GM21528 (cell line): ENCODE results near the gene SLC30A3.
"Not testable (repeated sequence)": the region's sequence is repeated elsewhere in the genome, so short reads cannot be mapped to it uniquely, and the experiment has no call there.

ENCODE experiments used
- ATAC-seq: cut with Tn5 transposase; IDR thresholded peaks from one replicate; pipeline ENCODE4 v1.9.1; 2021; ENCODE audit warnings: mild to moderate bottlenecking, moderate library complexity; ENCODE audit not compliant: unreplicated experiment, low FRiP score

The SLC30A3 gene, protein sequence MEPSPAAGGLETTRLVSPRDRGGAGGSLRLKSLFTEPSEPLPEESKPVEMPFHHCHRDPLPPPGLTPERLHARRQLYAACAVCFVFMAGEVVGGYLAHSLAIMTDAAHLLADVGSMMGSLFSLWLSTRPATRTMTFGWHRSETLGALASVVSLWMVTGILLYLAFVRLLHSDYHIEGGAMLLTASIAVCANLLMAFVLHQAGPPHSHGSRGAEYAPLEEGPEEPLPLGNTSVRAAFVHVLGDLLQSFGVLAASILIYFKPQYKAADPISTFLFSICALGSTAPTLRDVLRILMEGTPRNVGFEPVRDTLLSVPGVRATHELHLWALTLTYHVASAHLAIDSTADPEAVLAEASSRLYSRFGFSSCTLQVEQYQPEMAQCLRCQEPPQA

DNA sequence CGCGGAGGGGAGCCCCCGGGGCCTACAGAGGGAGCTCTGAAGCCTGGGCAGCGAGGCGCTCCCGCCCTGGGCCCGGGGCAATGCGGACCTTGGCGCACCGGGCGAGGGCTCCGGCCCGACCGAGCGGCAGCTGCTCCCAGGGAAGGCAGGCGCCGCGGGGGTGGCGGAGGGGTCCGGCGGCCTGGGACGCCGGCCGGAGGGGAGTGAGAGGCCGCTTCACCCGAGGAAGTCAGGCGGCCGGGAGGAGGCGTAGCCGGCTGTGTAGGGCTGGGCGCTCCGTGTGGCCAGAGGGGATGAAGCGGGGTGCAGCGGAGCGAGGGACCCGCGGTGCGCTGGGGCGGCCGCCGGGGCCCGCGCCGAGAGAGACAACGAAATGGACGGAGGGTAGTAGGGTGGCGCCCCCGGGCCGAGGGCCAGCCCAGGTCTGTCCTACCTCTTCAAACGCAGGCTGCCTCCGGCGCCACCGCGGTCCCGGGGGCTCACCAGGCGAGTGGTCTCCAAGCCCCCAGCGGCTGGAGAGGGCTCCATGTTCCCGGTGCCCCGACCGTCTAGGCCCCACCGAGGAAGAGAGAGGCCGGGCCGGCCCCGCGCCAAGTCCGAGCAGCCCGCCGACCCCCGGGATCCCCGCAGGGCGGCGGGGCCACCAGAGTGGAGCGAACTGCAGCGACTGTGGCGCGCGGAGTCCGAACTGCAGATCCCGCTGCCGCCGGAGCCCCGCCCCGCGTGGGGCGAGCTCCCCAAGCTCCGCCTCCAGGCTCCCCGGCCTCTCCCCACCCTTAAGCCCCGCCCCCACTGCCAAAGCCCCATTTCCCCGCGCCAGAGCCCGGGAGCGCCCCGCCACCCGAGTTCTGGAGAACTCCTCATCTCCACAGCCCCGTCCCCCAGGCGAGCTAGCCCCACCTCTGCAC, at the start of gene SLC30A3:
Gene SLC30A3 (minus strand): TSS at position 669 of the 908 bp plus-strand sequence. CDS start 141 bp downstream, at position 528.
- ATAC-seq = no peak

DNA sequence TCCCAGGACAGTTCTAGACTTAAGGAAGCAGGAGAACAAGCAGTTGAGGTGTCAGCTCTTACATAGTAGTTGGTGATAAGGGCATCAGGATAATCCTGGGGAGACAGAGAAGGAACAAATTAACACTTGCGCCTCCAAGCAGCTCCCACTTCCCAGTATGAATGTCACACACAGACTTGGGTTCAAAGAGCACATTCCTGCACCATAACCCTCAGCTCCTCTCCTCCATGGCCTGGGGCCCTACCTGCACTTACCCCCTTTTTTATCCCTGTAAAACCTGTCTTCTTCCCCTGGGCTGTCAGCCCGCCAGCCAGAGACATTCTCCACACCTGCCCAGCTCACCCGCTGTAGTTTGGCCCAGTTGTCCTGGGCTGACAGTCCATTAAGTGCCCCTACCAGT, 49.3 kb upstream of the SLC30A3 start:
- no peak for ATAC-seq

DNA sequence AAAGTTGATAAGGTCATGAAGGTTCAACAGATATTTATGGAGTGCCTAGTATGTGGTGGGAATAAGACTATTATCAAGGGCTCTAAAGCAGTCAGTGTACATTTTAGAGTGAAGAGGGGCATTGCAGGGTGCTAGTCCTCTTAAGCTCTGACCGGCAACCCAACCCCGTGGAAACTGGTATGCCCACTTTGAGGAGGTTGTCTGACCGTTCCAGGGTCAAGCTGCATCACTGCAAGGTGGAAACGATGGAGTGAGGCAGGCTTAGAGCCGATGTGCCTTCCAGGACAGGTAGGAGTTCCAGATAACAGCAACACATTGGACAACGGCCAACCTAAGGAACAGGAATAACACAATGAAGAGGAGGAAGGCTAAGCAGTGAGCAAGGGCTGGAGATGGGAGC, 46.8 kb upstream of the SLC30A3 start:
- no peak for ATAC-seq

DNA sequence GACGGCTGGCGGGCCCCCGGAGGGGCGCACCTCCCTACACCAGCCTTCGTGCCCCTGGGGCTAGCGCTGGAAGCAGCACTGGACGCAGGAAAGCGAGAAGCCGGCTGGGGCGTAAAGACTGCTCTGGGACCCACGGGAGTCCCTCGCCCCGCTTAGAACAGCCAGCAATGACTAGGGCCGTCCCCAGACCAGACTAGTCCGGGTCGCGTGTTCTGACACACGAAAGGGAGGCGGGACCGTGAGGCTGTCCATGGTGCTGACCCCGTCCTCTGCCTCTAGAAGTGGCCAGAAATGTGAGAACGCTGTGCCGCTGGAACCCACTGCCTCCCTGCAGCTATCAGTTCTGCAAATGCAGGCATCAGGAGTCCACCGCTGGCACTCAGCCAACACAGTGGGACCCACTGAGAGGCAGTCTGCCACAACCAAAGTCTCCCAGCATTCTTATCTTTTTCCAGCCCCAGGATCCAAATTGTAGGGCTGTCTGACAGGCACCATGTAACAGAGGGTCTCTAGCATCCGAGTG, 45.6 kb upstream of the SLC30A3 start, which contains the start of gene UCN:
Gene UCN (minus strand): TSS at position 87 of the 523 bp plus-strand sequence. CDS start 550 bp downstream, outside the sequence.
- no peak for ATAC-seq

DNA sequence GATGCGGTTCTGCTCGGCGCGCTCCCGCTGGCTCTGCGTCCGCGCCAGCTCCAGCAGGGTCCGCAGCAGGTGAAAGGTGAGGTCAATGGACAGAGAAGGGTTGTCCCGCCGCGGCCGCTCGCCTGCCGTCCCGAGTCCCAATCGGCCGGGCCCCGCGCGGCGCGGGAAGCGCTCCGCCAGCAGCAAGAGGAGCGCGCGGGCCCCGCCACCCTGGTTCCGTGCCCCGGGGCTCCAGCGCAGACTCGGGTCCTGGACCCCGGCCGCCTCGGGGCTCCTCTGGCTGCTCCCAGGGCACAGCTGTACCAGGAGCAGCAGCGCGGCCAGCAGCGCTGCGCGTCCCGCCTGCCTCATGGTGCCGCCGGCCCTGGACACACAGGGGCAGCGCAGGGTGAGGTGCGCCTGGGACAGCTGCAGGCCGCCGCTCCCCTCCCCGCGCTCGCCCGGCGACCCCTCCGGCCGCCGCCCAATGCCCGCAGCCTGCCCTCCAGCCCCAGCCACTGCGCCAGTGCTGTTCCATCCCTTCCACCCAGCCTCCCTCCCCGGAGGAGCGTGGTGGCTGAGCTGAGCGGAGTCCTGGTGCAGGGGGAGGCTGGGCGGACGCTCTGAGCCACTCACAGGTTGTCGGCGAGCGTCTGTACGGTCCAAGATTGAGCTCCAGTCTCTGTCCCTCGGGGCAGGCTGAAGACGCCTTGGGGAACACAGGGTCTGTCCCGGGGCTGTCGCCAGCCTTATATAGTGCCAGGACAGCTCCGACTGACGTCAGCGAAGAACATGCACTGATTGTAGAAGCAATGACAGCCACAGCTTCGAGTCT, 44.9 kb upstream of the SLC30A3 start:
- no peak for ATAC-seq

DNA sequence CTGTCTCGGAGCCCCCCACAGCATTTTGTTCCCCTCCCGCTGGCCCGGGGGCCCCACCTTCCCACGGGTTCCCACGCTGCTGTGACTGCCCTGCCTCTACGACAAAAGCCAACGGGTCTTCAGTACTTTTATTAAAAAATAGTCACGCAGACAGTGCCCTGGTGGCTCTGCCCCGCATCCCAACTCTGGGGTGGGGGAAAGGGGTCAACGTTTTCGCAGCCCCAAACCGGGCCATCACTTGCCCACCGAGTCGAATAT, 44.4 kb upstream of the SLC30A3 start:
- no peak for ATAC-seq

DNA sequence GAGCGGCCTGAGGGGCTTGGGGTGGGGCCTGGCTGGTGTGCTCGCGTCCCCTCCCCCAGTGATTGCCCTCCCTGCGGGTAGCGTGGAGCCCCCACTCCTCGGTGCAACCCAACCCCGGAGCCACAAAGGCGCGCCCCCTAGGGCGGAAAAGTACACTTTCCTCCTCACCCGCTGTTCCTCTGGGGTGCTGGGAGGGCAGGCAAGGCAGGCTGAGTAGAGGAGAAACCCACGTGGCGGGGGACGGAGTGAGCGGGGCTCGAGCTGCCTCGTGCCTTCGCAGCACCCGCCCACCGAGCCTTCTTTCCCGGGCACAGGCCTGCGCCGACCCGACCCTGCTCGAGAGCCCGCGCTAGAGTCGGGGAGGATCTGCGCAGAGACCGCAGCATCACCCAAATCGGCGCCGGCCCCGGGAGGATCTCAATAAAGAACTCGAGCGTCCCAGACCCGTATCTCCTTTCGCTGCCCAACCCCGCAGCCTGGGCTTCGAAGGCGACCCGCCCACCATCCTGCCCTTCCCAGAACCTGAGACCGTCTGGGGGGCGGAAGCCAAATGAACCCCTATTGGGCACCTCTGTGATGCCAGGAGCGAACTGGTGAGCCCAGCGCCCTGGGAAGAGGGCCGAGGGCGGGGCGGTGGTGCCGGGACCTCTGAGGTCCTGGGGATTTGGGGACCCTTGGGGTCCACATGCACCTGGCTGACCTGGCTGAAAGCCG, 43.9 kb upstream of the SLC30A3 start:
- no peak for ATAC-seq

DNA sequence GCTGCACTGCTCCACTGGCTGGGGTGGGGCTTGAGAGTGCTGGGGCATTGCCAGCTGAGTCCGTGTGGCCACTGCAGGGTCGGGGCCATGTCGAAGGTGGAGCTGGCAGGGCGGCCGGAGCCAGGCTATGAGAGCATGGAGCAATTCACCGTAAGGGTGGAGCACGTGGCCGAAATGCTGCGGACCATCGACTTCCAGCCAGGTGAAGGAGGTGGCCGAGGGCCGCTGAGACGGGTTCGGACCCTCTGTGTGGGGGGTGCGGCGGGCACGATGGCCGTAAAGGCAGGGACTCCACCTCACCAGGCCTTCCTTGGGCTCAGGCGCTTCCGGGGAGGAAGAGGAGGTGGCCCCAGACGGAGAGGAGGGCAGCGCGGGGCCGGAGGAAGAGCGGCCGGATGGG, 43.3 kb upstream of the SLC30A3 start:
- ATAC-seq = no peak

DNA sequence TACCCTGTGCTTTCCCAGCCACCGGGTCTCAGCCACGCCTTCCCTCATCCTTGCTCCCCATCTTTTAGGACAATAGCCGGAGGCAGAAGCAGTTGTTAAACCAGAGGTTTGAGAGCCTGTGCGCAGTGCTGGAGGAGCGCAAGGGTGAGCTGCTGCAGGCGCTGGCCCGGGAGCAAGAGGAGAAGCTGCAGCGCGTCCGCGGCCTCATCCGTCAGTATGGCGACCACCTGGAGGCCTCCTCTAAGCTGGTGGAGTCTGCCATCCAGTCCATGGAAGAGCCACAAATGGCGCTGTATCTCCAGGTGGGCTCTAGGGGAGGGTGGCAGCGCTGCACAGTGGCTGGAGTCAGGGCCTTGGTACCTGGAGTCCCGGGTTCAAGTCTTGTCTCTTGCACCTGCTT, 42.7 kb upstream of the SLC30A3 start:
- no peak for ATAC-seq

DNA sequence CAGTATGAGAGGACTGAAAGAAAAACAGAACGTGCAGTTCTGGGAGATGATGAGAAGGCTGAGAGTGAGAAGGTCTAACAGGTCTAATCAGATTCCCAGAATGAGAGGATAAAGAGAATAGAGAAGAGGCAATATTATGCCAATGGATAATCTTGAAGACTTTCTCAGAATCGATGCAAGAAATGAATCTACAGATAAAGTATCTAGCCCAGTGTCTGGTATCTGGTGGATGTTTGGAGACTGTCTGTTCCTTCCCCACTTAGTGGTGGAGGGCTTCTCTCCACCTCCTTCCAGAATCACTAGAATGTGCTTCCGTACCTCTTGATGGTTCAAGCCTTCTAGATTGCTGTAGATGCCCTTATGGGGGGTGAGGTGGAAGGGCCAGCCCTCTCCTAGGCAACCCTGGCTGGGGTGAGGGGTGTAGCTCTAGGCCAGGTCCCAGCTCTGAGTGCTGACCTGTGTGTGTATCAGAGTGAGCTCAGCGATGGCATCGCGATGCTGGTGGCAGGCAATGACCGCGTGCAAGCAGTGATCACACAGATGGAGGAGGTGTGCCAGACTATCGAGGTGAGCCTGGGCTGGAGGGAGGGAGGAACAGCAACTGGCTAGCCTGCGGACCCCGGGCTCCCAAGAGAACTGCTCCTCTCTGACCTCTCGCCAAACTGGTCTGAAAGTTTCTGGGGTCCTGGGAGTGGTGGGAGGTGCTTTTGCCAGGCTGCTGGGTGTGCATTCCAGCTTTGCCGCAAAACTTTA, 41.8 kb upstream of the SLC30A3 start:
- ATAC-seq = no peak

DNA sequence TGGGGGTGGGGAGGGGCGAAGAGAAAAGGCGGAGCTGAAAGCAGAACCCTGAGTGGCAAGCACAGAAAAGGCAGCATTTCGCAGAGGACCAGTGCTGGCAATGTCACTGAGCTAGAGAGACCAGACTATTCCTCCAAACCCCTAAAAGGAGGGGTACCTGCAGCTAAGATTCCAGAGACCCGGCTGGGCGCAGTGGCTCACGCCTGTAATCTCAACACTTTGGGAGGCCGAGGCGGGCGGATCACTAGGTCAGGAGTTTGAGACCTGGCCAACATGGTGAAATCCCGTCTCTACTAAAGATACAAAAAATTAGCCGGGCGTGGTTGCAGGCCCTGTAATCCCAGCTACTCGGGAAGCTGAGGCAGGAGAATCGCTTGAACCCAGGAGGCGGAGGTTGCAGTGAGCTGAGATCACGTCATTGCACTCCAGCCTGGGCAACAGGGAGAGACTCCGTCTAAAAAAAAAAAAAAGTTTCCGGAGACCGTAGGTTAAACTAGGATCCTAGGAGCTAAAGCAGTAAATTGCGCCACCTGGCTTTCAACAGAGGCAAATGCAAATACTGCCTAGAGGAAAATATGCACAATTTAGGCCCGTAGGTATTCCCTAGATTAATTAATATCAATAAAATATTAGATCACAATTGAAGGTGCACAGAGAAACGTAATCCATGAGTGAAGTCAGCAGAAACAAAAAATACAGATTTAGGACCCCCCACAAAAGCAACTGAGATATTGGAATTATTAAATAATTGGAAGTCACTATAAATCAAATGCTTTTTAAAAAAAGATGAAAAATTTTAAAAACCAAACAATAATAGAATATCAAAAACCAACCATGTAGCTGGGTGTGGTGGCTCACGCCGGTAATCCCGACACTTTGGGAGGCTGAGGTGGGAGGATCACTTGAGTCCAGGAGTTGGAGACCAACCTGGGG, 40.5 kb upstream of the SLC30A3 start:
- no peak for ATAC-seq

DNA sequence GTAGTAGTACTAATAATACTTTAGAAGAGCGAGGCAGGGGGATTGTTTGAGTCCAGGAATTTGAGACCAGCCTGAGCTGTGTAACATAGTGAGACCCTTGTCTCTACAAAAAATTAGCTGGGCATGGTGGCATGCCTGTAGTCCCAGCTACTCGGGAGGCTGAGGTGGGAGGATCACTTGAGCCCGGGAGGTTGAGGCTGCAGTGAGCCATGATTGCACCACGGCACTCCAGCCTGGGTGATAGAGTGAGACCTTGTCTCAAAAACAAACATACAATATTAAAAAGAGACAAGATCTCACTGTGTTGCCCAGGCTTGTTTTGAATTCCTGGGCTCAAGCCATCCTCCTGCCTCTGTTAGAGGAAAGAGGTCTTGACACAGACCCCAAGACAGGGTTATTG, 37.8 kb upstream of the SLC30A3 start:
- not testable (repeated sequence) for ATAC-seq

DNA sequence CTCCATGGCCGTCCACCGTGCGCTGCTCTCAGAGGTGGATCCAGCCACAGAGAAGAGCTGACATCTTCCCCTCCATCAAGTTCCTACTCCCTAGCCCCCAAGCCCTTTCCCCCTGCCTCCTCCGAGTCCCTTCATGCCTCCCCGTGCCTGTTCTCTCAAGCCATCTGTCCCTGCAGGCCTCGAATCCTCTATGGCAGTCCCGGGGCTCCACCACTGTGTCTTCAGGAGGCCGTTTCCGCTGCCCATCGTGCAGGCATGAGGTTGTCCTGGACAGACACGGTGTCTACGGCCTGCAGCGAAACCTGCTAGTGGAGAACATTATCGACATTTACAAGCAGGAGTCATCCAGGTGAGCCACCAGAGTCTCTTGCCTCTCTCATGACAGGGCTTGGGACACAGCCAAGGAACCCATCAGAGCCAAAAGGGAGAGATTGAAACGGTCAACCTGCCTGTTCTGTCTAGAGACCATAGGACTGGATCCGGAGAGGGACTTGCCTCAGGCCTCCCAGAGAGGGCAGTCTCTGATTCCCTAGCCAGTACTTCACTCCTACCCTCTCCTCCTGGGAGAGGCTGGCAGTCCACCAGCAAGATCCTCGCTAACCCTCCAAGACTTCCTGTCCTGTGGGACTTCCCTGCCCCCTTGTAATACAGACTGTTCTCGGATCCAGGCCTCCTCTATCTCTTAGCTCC, 35.7 kb upstream of the SLC30A3 start:
- ATAC-seq = no peak

DNA sequence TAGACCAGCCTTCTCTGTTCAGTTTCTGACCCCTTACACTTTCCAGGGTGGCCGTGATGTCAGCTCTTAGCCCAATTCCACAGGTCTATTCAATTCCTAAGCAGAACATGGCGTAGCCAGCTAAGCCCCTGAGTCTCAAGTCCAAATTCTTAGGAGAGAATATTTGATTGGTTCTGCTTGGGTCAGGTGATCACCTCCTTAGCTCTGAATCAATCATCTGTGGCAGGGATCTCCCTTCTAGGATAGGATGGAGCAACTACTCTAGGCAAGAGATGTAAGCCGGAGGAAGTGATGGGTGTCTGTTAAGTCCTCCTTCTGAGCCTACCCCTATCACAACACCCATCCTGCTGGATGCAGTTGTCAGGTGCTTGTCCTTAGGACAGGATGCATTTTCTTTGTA, 34.3 kb upstream of the SLC30A3 start:
- ATAC-seq = no peak

DNA sequence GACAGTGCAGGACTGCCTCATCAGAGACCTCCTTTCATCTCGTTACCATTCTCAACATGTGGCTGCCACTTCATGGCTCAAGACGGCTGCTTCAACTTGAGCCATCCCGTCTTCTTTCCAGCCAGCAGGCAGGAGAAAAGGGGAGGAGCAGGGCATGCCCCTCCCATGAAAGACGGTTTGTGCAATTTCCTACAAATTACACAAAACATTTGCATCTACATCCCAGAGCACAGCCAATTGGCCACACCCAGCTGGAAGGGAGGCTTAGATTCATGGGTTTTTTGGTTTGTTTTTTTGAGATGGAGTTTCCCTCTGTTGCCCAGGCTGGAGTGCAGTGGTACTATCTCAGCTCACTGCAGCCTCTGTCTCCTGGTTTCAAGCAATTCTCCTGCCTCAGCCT, 33.6 kb upstream of the SLC30A3 start:
- no peak for ATAC-seq

DNA sequence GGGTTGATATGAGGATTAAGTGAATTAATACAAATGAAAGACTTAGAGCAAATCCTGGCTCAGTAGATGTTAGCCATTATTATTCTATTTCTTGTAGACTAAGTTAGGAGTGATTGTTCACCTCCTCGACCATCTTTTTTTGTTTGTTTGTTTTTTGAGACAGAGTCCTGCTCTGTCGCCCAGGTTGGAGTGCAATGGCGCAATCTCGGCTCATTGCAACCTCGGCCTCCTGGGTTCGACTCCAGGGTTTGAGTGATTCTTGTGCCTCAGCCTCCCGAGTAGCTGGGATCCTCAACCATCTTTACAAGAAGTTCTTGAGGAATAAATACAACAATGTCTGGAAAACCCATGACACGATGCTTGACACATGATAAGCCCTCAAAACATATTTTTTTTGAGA, 32.1 kb upstream of the SLC30A3 start:
- no peak for ATAC-seq

DNA sequence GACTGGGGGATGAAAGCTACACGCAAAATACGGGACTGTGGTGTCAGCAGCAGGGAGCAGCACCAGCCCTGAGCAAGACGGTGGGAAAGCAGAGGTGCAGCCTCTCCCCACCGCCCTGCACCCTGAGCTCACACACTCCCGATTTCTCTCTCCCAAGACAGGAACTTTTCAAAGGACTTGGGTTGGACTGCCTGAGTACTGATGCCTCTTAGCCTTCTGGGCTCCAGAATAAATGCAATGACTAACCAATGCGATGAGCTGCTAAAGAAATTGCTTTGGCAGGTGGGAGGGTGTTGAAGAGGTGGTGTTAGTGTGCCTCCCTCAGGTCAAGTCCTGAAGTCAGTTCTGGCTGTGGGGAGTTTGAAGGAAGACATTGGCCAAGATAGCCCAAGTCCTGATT, 29.0 kb upstream of the SLC30A3 start:
- ATAC-seq = no peak

DNA sequence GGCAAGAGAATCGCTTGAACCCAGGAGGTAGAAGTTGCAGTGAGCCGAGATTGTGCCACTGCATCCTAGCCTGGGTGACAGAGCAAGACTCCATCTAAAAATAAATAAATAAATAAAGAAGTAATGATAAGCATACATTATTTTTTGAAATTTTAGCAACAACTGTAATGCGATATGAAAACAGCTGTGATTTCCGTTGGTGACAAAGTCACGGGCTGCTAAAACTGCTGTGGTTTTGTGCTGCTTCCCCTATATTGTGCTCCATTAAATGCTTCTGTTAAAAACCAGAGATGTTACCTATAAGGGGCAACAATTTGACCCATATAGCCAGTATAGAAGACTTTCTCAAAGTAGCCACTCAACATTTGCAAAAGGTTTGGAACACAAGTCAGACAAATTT, 27.7 kb upstream of the SLC30A3 start:
- no peak for ATAC-seq
